Calu3 (cell line): Measurements from ENCODE around the gene MT1X. TPM values are rescaled to one million over a fixed set of nuclear protein-coding genes. Genes with fewer than 3 reads are reported as not detected.
"Not testable (repeated sequence)": the region's sequence is repeated elsewhere in the genome, so short reads cannot be mapped to it uniquely, and the experiment has no call there.

Experiments used
- BruUV-seq: library from RNA; stranded (reverse); fragments of 400-500 nt; replicated peaks from 2 replicates; lab custom pipeline; 2021; lab: Mats Ljungman, UMichigan
- CTCF ChIA-PET: fragments of 300-600 bp; sonication (Branson Sonifier 250); formaldehyde crosslinking; loops from one replicate; lab custom pipeline; 2022; ENCODE audit warnings: antibody characterized with exemption; lab: Charles Lee
- DNase-seq: peaks from one replicate; pipeline ENCODE4 v3.0.0; 2022
- H3K27ac Mint-ChIP-seq: one replicate; pipeline ENCODE4 v1.8.0; 2022; ENCODE audit warnings: mixed read lengths; ENCODE audit not compliant: unreplicated experiment
- H3K27me3 Mint-ChIP-seq: one replicate; pipeline ENCODE4 v1.8.0; 2022; ENCODE audit warnings: mixed read lengths; ENCODE audit not compliant: unreplicated experiment
- H3K36me3 Mint-ChIP-seq: one replicate; pipeline ENCODE4 v1.8.0; 2022; ENCODE audit warnings: mild to moderate bottlenecking, moderate library complexity, mixed read lengths; ENCODE audit not compliant: insufficient read depth, unreplicated experiment
- H3K4me1 Mint-ChIP-seq: one replicate; pipeline ENCODE4 v1.8.0; 2022; ENCODE audit warnings: mild to moderate bottlenecking, low read depth, mixed read lengths; ENCODE audit not compliant: unreplicated experiment
- H3K4me3 Mint-ChIP-seq: one replicate; pipeline ENCODE4 v1.8.0; 2022; ENCODE audit warnings: mild to moderate bottlenecking, low read depth, moderate library complexity, mixed read lengths; ENCODE audit not compliant: unreplicated experiment
- H3K9me3 Mint-ChIP-seq: one replicate; pipeline ENCODE4 v1.8.0; 2022; ENCODE audit warnings: low read depth, mixed read lengths; ENCODE audit not compliant: unreplicated experiment
- intact Hi-C: fragments of 100-400 bp; cut with micrococcal nuclease; formaldehyde crosslinking; loops from one replicate; pipeline ENCODE4 v1.10.0; 2022; ENCODE audit not compliant: unreplicated experiment
- total RNA-seq: library from RNA; stranded (reverse); gene quantifications from 2 replicates; pipeline ENCODE4 v1.2.3, GENCODE V29; 2022
- TF ChIP-seq, protein P1 (sequence below): fragments of 200-600 bp; IDR thresholded peaks from one replicate; pipeline ENCODE4 v1.8.0; 2022; ENCODE audit warnings: antibody characterized with exemption; ENCODE audit not compliant: unreplicated experiment

The MT1X gene
- total RNA-seq, 1 experiment from 2014 or later, result 5.3 TPM

DNA sequence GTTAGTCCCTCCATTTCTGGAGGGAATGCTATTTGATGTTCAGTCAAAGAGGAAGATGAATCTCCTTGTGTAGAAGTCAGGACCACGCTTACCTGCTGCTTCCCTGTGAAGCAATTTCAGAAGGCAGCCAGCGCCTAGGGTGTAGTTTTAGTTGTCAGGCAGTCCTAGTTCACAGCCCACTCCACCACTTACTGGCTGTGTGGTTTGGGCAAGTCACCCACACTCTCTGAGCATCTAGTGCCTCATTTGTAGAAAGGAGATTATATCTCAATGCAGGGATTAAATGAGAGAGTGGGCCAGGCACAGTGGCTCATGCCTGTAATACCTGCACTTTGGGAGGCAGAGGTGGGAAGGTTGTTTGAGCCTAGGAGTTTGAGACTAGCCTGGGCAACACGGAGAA is 10.1 kb upstream of the MT1X start:
- H3K36me3 Mint-ChIP-seq, H3K27ac Mint-ChIP-seq, H3K4me1 Mint-ChIP-seq, DNase-seq, H3K9me3 Mint-ChIP-seq, intact Hi-C loops, H3K4me3 Mint-ChIP-seq, BruUV-seq: not testable (repeated sequence)
- CTCF ChIA-PET, result interaction anchor here (1.2 kb wide), 1 partner anchor 71 kb away, joined by 6 read pairs; no protein-coding TSS in a partner anchor
- peaks cover 100% of the 10 kb centered on the region for H3K27me3 Mint-ChIP-seq

DNA sequence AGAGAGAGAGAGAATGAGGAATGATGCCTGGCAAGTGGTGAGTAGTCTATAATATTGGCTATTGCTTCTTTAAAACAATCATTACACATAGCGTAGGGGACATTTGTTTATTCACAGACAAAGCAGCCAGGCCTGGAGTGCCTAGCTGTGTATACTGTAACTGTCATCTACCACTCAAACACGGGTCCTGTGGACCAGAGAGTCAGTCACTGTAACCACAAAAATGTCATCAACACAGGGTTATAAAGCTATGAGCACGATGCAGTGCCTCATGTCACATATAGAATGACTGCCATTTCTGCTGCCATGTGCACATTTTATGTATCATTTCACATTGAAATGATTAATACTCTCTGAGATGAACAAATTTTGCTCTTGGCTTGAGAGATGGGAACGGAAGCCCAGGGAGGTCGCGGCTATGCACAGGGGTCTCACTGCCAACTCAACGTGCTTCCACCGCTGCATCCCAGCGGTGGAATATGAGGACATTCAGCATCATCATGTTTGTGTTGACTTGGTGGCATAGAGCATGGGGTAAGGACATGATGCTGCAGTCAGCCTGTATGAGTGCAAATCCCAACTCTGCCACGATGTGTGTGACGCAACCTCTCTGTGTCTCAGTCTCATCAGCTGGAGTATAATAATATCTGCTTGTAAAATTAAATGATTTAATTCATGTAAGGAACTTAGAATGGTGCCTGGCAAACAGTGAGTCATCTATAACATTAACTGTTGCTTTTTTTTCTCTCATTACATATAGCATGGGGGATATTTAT is 9.3 kb upstream of the MT1X start:
- Mint-ChIP-seq H3K27me3 (peaks cover 96% of the 10 kb centered on the region), H3K9me3 (no peaks in the 10 kb centered on the region), H3K4me1 (no peaks in the 10 kb centered on the region), H3K4me3 (no peak overlapping the region), H3K27ac (no peak overlapping the region), H3K36me3 (no peaks in the 10 kb centered on the region)
- intact Hi-C loops, result no loop called here
- no TSS peak for BruUV-seq
- CTCF ChIA-PET, result interaction anchor here (0.6 to 1.5 kb wide), 3 partner anchors 28 to 72 kb away, joined by 3 to 6 read pairs (median 4); no protein-coding TSS in a partner anchor
- DNase-seq, result no peak
- TF ChIP-seq, protein P1, sequence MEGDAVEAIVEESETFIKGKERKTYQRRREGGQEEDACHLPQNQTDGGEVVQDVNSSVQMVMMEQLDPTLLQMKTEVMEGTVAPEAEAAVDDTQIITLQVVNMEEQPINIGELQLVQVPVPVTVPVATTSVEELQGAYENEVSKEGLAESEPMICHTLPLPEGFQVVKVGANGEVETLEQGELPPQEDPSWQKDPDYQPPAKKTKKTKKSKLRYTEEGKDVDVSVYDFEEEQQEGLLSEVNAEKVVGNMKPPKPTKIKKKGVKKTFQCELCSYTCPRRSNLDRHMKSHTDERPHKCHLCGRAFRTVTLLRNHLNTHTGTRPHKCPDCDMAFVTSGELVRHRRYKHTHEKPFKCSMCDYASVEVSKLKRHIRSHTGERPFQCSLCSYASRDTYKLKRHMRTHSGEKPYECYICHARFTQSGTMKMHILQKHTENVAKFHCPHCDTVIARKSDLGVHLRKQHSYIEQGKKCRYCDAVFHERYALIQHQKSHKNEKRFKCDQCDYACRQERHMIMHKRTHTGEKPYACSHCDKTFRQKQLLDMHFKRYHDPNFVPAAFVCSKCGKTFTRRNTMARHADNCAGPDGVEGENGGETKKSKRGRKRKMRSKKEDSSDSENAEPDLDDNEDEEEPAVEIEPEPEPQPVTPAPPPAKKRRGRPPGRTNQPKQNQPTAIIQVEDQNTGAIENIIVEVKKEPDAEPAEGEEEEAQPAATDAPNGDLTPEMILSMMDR, result no peak

DNA sequence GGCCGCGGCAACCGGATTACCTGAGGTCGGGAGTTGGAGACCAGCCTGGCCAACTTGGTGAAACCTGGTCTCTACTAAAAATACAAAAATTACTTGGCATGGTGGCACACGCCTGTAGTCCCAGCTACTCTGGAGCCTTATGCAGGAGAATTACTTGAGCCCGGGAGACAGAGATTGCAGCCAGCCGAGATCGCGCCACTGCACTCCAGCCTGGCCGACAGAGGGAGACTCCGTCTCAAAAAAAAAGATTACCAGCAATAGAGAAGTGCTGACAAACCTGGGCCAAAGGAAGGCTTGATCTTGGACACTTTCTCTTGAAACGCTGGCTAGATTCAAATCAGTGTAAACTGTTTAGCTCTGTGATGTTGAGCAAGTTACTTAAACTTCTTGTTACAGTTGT is 8.3 kb upstream of the MT1X start:
- CTCF ChIA-PET, result interaction anchor here (1.5 kb wide), 1 partner anchor 28 kb away, joined by 4 read pairs; no protein-coding TSS in a partner anchor
- H3K27ac Mint-ChIP-seq, result no peak overlapping the region
- H3K9me3 Mint-ChIP-seq, result no peaks in the 10 kb centered on the region
- DNase-seq, result no peak
- no peaks in the 10 kb centered on the region for H3K36me3 Mint-ChIP-seq
- H3K4me1 Mint-ChIP-seq, result no peaks in the 10 kb centered on the region
- TF ChIP-seq, protein P1, result no peak
- BruUV-seq, result no TSS peak
- H3K4me3 Mint-ChIP-seq, result no peak overlapping the region
- H3K27me3 Mint-ChIP-seq, result peaks cover 86% of the 10 kb centered on the region
- intact Hi-C loops, result loop anchor here (1.0 kb wide), 1 partner anchor 28 kb away; no protein-coding TSS in a partner anchor

DNA sequence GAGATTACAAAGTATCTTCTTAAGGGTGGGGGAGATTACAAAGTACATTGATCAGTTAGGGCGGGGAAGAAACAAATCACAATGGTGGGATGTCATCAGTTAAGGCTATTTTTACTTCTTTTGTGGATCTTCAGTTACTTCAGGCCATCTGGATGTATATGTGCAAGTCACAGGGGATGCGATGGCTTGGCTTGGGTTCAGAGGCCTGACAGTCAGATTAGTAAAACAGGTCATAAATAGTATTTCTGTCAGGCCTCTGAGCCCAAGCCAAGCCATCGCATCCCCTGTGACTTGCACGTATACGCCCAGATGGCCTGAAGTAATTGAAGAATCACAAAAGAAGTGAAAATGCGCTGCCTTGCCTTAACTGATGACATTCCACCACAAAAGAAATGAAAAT is 7.7 kb upstream of the MT1X start:
- H3K27me3 Mint-ChIP-seq, result peaks cover 80% of the 10 kb centered on the region

DNA sequence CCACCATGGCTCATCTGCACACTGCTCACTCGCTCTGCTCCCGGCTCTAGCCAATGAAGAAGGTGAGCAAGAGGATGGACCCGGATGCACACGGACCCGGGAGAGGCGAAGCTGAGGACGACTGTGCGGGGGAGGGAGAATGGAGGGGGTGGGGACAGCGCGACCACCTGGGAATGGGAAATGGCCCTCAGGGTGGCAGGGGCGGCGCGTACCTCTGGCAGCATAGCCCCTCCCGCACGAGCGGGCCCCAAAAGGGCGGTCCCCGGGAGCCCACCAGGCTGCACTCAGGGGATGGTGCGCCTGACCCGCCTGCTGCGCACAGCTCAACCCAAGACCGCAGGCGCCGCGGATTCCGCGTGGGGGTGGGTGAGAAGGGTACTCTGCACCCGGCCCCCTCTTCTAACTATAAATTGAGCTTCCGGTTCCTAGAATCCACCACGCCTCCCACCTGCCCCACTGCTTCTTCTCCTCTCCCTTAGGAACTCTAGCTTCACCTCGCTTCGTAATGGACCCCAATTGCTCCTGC is 6.5 kb upstream of the MT1X start:
- no peaks in the 10 kb centered on the region for H3K9me3 Mint-ChIP-seq
- BruUV-seq, result no TSS peak
- H3K27me3 Mint-ChIP-seq, result peaks cover 68% of the 10 kb centered on the region
- H3K27ac Mint-ChIP-seq, result no peak overlapping the region
- no peaks in the 10 kb centered on the region for H3K36me3 Mint-ChIP-seq
- TF ChIP-seq, protein P1, result no peak
- no peak overlapping the region for H3K4me3 Mint-ChIP-seq
- CTCF ChIA-PET, result no interaction called here
- no peaks in the 10 kb centered on the region for H3K4me1 Mint-ChIP-seq
- DNase-seq, result no peak
- intact Hi-C loops, result no loop called here

More for the DNA sequence above, 7.7 kb upstream of the MT1X start:
- H3K4me1 Mint-ChIP-seq, H3K36me3 Mint-ChIP-seq, H3K9me3 Mint-ChIP-seq, BruUV-seq, H3K27ac Mint-ChIP-seq, DNase-seq, H3K4me3 Mint-ChIP-seq: not testable (repeated sequence)
- intact Hi-C loops, result loop anchor here (1.0 kb wide), 1 partner anchor 28 kb away; no protein-coding TSS in a partner anchor
- CTCF ChIA-PET, result interaction anchor here (1.5 kb wide), 1 partner anchor 28 kb away, joined by 4 read pairs; no protein-coding TSS in a partner anchor
